K562 (cell line): ENCODE data around the gene CAPN13. TPM values are rescaled to one million over a fixed set of nuclear protein-coding genes. Genes with fewer than 3 reads are reported as not detected.

ENCODE experiments used
- ATAC-seq: fragments of 200-7000 bp; cut with Tn5 transposase; 3 replicates; pipeline ENCODE4 v1.9.1; 2020; ENCODE audit warnings: moderate library complexity
- BruUV-seq: library from RNA; stranded (reverse); fragments of 400-500 nt; replicated peaks from 2 replicates; lab custom pipeline; 2021; lab: Mats Ljungman, UMichigan
- CTCF ChIA-PET: fragments of 300-600 bp; formaldehyde crosslinking; extraction: SDS; loops from one replicate; lab custom pipeline; 2021; ENCODE audit warnings: low intra/inter-chr PET ratio; lab: Yijun Ruan, JAX
- POLR2A ChIA-PET: fragments of 300-600, 350-650 bp; sonication (Branson Sonifier 250); formaldehyde crosslinking; extraction: SDS; loops from one replicate; lab custom pipeline; 2021; ENCODE audit warnings: antibody characterized with exemption, inconsistent platforms; lab: Yijun Ruan, JAX
- DNase-seq, 4 experiments: peaks; one replicate each; pipeline versions ENCODE4 v3.0.0 to v3.0.0-alpha.2; 2011 to 2018; ENCODE audit warnings: low spot score in 3 of 4, mixed read lengths in 3 of 4; ENCODE audit errors: extremely low read depth in 1 of 4
- FAIRE-seq: peaks from 2 replicates; lab custom pipeline; 2011; peaks lifted over from hg19 to GRCh38; lab: Jason Lieb, UNC
- H2AFZ ChIP-seq: 2 replicates; pipeline ENCODE4 v1.6.0; 2011; ENCODE audit warnings: low read depth, low read length, control low read depth, inconsistent platforms
- H3K27ac ChIP-seq: fragments of 200-600 bp; 3 replicates; pipeline ENCODE4 v1.8.0; 2011; ENCODE audit warnings: low read depth, mild to moderate bottlenecking, control low read depth, inconsistent platforms, low read length, moderate library complexity, mixed read lengths; ENCODE audit errors: extremely low read depth
- H3K27me3 ChIP-seq, 2 experiments: fragments of 300-600 bp in 1 of 2; 2 replicates in 1 of 2; 3 replicates in 1 of 2; pipeline versions ENCODE4 v1.6.0 to v1.8.0; 2011; ENCODE audit warnings: inconsistent platforms in 2 of 2, low read length in 2 of 2, mild to moderate bottlenecking in 1 of 2, mixed read lengths in 1 of 2, moderate library complexity in 1 of 2; ENCODE audit not compliant: control insufficient read depth in 2 of 2, insufficient read depth in 2 of 2
- H3K36me3 ChIP-seq: fragments of 300-600 bp; 3 replicates; pipeline ENCODE4 v1.8.0; 2011; ENCODE audit warnings: mild to moderate bottlenecking, low read length, inconsistent platforms; ENCODE audit not compliant: control insufficient read depth, insufficient read depth
- H3K4me1 ChIP-seq, 2 experiments: fragments of 200-600 bp in 1 of 2; replicated peaks in 1 of 2; 2 replicates in 1 of 2; 3 replicates in 1 of 2; pipeline versions ENCODE4 v1.5.1 to v1.8.0; 2011; ENCODE audit warnings: inconsistent platforms in 2 of 2, low read length in 2 of 2, mild to moderate bottlenecking in 1 of 2, mixed read lengths in 1 of 2, moderate library complexity in 1 of 2; ENCODE audit not compliant: control insufficient read depth in 2 of 2, insufficient read depth in 2 of 2
- H3K4me2 ChIP-seq: 2 replicates; pipeline ENCODE4 v1.6.1; 2011; ENCODE audit warnings: low read length, control low read depth, inconsistent platforms, mixed read lengths; ENCODE audit not compliant: insufficient read depth
- H3K4me3 ChIP-seq: fragments of 200-600 bp; sonication (generic), shearing (Covaris generic); 2 replicates; pipeline ENCODE4 v1.5.1; 2016; ENCODE audit warnings: control low read depth, inconsistent platforms
- H3K79me2 ChIP-seq: fragments of 200-600 bp; 3 replicates; pipeline ENCODE4 v1.8.0; 2011; ENCODE audit warnings: low read length, inconsistent platforms; ENCODE audit not compliant: control insufficient read depth, insufficient read depth
- H3K9ac ChIP-seq, 2 experiments: 2 replicates each; pipeline versions ENCODE4 v1.6.0 to v1.6.1; 2011; ENCODE audit warnings: low read depth in 2 of 2, low read length in 2 of 2, control low read depth in 1 of 2, inconsistent platforms in 1 of 2, mild to moderate bottlenecking in 1 of 2, mixed read lengths in 1 of 2; ENCODE audit not compliant: insufficient read depth in 1 of 2
- H3K9me1 ChIP-seq: one replicate; pipeline ENCODE4 v1.6.0; 2011; ENCODE audit warnings: inconsistent platforms, mild to moderate bottlenecking, low read length, moderate library complexity; ENCODE audit not compliant: control insufficient read depth, insufficient read depth
- H3K9me3 ChIP-seq: replicated peaks from 2 replicates; pipeline ENCODE4 v1.5.1; 2011; ENCODE audit warnings: low read depth, low read length, inconsistent platforms; ENCODE audit not compliant: control insufficient read depth, insufficient read depth
- H4K20me1 ChIP-seq: replicated peaks from 2 replicates; pipeline ENCODE4 v1.6.1; 2011; ENCODE audit warnings: low read length, inconsistent platforms, mixed read lengths; ENCODE audit not compliant: control insufficient read depth, insufficient read depth
- CAMTA2 ChIP-seq: fragments of 250-450 bp; sonication (Bioruptor Pico); conservative IDR thresholded peaks from 2 replicates; pipeline ENCODE4 v1.5.1; 2022
- DPF2 ChIP-seq: fragments of 450-650 bp; IDR thresholded peaks from 2 replicates; pipeline ENCODE4 v1.6.1; 2016
- ERF ChIP-seq: fragments of 450-650 bp; formaldehyde crosslinking; IDR thresholded peaks from 2 replicates; pipeline ENCODE4 v1.4.0; 2020; ENCODE audit warnings: mild to moderate bottlenecking, mixed read lengths
- GMEB1 ChIP-seq: fragments of 250-450 bp; sonication (Bioruptor Pico); IDR thresholded peaks from 2 replicates; pipeline ENCODE4 v1.4.0; 2020; ENCODE audit warnings: mild to moderate bottlenecking
- GTF2A2 ChIP-seq: IDR thresholded peaks from 2 replicates; pipeline ENCODE4 v1.6.1; 2016; ENCODE audit warnings: mild to moderate bottlenecking, missing genetic modification characterization, missing compliant biosample characterization
- GTF2B ChIP-seq: IDR thresholded peaks from 2 replicates; pipeline ENCODE4 v1.6.1; 2011; ENCODE audit not compliant: insufficient read length; ENCODE audit errors: extremely low read depth
- HDAC1 ChIP-seq, 2 experiments: fragments of 450-650 bp; IDR thresholded peaks; 2 replicates each; pipeline ENCODE4 v1.6.1; 2016 to 2017; ENCODE audit warnings: inconsistent platforms in 1 of 2, mild to moderate bottlenecking in 1 of 2, moderate library complexity in 1 of 2
- MTA2 ChIP-seq: fragments of 450-650 bp; IDR thresholded peaks from 2 replicates; pipeline ENCODE4 v1.6.1; 2016; ENCODE audit warnings: low read depth
- NCOA2 ChIP-seq, 2 experiments: fragments of 450-650 bp; IDR thresholded peaks; 2 replicates each; pipeline ENCODE4 v1.6.1; 2018; ENCODE audit warnings: mild to moderate bottlenecking in 2 of 2, moderate library complexity in 1 of 2; ENCODE audit not compliant: partially characterized antibody in 2 of 2
- NKRF ChIP-seq: fragments of 450-650 bp; IDR thresholded peaks from 2 replicates; pipeline ENCODE4 v1.6.1; 2016; ENCODE audit warnings: borderline replicate concordance
- PHB ChIP-seq: fragments of 250-450 bp; sonication (Bioruptor Pico); IDR thresholded peaks from 2 replicates; pipeline ENCODE4 v1.5.0; 2021
- RNF219 ChIP-seq: fragments of 250-450 bp; sonication (Bioruptor Pico); IDR thresholded peaks from 2 replicates; pipeline ENCODE4 v1.5.0; 2022; ENCODE audit warnings: mild to moderate bottlenecking
- SP2 ChIP-seq: IDR thresholded peaks from 2 replicates; pipeline ENCODE4 v1.6.1; 2011; ENCODE audit warnings: mild to moderate bottlenecking, low read depth, low read length, moderate library complexity; ENCODE audit not compliant: poor library complexity, severe bottlenecking; ENCODE audit errors: extremely low read depth
- TSC22D4 ChIP-seq: fragments of 450-650 bp; IDR thresholded peaks from 2 replicates; pipeline ENCODE4 v1.6.1; 2016; ENCODE audit warnings: missing genetic modification characterization, missing biosample characterization, control low read depth
- ZNF224 ChIP-seq: sonication (generic); formaldehyde crosslinking; IDR thresholded peaks from 2 replicates; pipeline ENCODE4 v1.8.0; 2022; ENCODE audit warnings: mild to moderate bottlenecking, missing genetic modification reagents
- ZNF445 ChIP-seq: fragments of 250-450 bp; sonication (Bioruptor Pico); IDR thresholded peaks from 2 replicates; pipeline ENCODE4 v1.4.0; 2020; ENCODE audit warnings: low read depth, mild to moderate bottlenecking, moderate library complexity
- ZNF717 ChIP-seq: fragments of 250-450 bp; sonication (Bioruptor Pico); IDR thresholded peaks from 2 replicates; pipeline ENCODE4 v1.5.0; 2021
- ZZZ3 ChIP-seq: fragments of 450-650 bp; IDR thresholded peaks from 2 replicates; pipeline ENCODE4 v1.6.1; 2016; ENCODE audit warnings: antibody characterized with exemption, mild to moderate bottlenecking, moderate library complexity
- WGBS: fragments of 100-300 bp; shearing (Covaris generic); methylation state at CpG from one replicate; pipeline ENCODE4 v1.1.6; 2016; ENCODE audit warnings: low coverage, mixed read lengths; ENCODE audit not compliant: insufficient coverage; ENCODE audit errors: missing lambda C conversion rate; 5-methylcytosine and 5-hydroxymethylcytosine counted together
- in situ Hi-C: fragments of 300-500 bp; cut with MboI; formaldehyde crosslinking; loops from 4 replicates; pipeline ENCODE4 v1.15.0; 2018; ENCODE audit warnings: inconsistent platforms, mixed read lengths
- intact Hi-C: fragments of 100-400 bp; cut with micrococcal nuclease; formaldehyde crosslinking; loops from 2 replicates; pipeline ENCODE4 v1.14.2; 2022
- polyA plus RNA-seq, 8 experiments: library from polyadenylated mRNA; depleted of rRNA in 4 of 8; stranded (reverse) in 5 of 8; unstranded in 3 of 8; fragments of >200 nt; fragmentation: Nextera tagmentation in 2 of 8; fragmentation: Illumina TruSeq in 1 of 8; extraction: Ambion mirVana in 2 of 8; extraction: Trizol in 1 of 8; gene quantifications; 2 replicates each; pipeline versions ENCODE4 v1.2.1 to v1.2.3, GENCODE V29; 2011 to 2014; ENCODE audit warnings: inconsistent platforms in 1 of 8, missing spikeins in 1 of 8
- total RNA-seq, 7 experiments: library from RNA; depleted of rRNA in 6 of 7; stranded (reverse); fragments of >200 nt in 6 of 7; fragmentation: Illumina TruSeq in 2 of 7; extraction: Trizol in 2 of 7; gene quantifications; 2 replicates each; pipeline versions ENCODE4 v1.2.1 to v1.2.3, GENCODE V29; 2011 to 2021; ENCODE audit warnings: low replicate concordance in 1 of 7

CAPN13 gene
- total and polyA plus RNA-seq, 9 of the 15 experiments (the other 6 are each of a cell fraction or from before 2014, with no cell fraction given): not detected

- Histone ChIP-seq H3K9me1 (no peaks in the 10 kb centered on the region), H2AFZ (no peak overlapping the region), H3K27ac (no peak overlapping the region), H3K9me3 (no peaks in the 10 kb centered on the region), H3K4me1 (no peaks in the 10 kb centered on the region), H3K79me2 (no peaks in the 10 kb centered on the region), H3K27me3 (peaks cover 13 to 73% of the 10 kb centered on the region in 2 experiments; a peak in 4 of 5 replicates), H3K36me3 (no peaks in the 10 kb centered on the region), H3K9ac (no peak overlapping the region), H3K4me3 (no peak overlapping the region), H4K20me1 (no peaks in the 10 kb centered on the region; the same call in 1 of the 2 replicates), H3K4me2 (no peak overlapping the region)
- in situ Hi-C loops: no loop called here
- FAIRE-seq (no peak), DNase-seq (no peak), ATAC-seq (no peak)
- BruUV-seq: no TSS peak
- intact Hi-C loops: no loop called here
- ChIA-PET POLR2A (interaction anchor here (1.0 kb wide), 1 partner anchor 26 kb away, joined by 3 read pairs; no protein-coding TSS in a partner anchor), CTCF (no interaction called here)
- WGBS: 0% methylated on average over 2 of the region's 3 CpGs
- TF ChIP-seq ZZZ3 (no peak), SP2 (no peak), PHB (CRISPR knock-in tag) (no peak), GMEB1 (CRISPR knock-in tag) (no peak), HDAC1 (IDR thresholded peaks at IDR 0.05) (no peak), RNF219 (no peak), ZNF717 (CRISPR knock-in tag) (no peak), ERF (CRISPR knock-in tag) (no peak), GTF2A2 (tag) (no peak), NCOA2 (IDR thresholded peaks at IDR 0.05; ENCODE audit: partially characterized antibody in 2 of 2) (no peak), MTA2 (no peak), ZNF224 (CRISPR knock-in tag) (no peak), NKRF (no peak), ZNF445 (CRISPR knock-in tag) (no peak), TSC22D4 (tag) (no peak), CAMTA2 (CRISPR knock-in tag) (no peak), GTF2B (no peak), DPF2 (no peak)
These were observed 44.0 kb downstream of the CAPN13 start for GRCh38 chr2:30763151-30763660.
